Glomerular visceral epithelial cell (primary cell): Measurements from ENCODE around the gene ACSL1.

ENCODE experiments used
- DNase-seq: peaks from one replicate; pipeline ENCODE4 v3.0.0-alpha.2; 2016; ENCODE audit errors: extremely low spot score

ACSL1 gene, protein sequence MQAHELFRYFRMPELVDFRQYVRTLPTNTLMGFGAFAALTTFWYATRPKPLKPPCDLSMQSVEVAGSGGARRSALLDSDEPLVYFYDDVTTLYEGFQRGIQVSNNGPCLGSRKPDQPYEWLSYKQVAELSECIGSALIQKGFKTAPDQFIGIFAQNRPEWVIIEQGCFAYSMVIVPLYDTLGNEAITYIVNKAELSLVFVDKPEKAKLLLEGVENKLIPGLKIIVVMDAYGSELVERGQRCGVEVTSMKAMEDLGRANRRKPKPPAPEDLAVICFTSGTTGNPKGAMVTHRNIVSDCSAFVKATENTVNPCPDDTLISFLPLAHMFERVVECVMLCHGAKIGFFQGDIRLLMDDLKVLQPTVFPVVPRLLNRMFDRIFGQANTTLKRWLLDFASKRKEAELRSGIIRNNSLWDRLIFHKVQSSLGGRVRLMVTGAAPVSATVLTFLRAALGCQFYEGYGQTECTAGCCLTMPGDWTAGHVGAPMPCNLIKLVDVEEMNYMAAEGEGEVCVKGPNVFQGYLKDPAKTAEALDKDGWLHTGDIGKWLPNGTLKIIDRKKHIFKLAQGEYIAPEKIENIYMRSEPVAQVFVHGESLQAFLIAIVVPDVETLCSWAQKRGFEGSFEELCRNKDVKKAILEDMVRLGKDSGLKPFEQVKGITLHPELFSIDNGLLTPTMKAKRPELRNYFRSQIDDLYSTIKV

DNA sequence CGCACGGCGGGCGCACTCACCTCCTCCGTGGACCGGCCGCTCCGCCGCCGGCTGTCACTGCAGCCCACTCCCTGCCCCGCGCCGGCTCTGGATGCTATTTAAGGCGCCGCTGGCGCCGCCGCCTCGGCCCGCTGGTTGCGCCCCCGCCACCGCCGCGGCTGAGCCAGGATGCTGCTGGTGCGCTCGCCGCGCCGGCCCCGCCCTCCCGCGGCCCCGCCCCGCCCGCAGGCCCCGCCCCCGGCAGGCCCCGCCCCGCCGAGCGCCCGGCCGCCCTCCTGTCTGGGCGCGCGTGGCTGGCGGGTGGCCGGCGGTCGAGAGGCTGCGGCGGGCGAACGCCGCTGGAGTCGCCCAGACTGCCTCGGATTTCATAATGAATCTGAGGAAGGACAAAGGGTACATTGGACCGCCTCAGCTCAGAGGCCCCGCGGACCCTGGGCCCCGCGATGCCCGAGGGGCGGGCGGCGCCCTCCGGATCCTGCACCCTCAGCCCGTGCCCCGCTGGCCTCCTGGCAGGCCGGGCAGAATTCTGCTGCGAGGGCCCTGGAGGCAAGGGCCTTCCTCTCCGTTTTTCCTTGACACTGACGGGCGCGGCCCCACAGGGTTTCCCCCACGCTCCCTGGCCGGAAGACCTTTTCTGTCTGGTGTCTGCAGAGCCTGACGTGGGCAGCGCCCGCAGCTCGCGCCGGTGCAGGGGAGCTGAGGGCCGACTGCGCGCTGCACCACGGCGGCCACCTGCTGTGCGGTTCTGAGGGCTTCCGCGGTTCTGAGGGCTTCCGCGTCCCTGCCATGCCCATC is at the start of gene ACSL1:
Gene ACSL1 (minus strand): TSS at position 73 of the 795 bp plus-strand sequence. CDS start 22,454 bp downstream, outside the sequence.
- peak; percentile 85 for DNase-seq

DNA sequence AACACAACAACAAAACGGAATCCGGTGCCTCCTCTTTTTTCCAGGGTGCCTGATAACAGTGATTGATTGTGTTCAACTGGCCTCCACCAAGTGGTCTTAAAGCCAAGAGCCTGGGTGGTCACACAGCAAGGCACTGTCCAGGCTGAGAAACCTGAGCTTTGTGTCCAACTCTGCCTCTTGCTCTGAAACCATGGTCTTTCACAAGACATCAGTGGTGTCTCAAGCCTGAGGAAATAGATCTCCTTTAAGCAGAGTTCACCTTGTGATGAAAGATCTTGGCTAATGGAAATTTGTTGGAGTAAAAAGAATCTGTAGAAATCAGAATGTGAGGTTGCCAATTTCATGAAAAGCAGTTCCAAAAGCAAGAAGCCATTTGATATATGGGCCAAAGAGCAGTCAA is 47.3 kb upstream of the ACSL1 start:
- DNase-seq, result no peak

DNA sequence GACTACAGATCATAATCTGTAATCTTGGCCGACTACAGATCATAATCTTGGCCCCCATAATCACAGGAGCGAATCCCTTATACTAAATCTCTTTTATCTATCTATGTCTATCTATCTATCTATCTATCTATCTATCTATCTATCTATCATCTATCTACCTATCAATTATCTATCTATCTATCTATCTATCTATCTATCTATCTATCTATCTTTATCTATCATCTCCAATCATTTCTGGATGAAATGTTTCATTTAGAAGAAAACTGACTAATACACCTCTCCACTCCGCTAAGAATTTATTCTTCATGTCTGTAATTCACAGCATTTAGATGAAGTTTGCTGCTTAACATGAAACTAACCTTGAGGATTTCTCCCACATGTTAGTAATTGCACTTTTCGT is 45.0 kb upstream of the ACSL1 start:
- DNase-seq, result no peak

DNA sequence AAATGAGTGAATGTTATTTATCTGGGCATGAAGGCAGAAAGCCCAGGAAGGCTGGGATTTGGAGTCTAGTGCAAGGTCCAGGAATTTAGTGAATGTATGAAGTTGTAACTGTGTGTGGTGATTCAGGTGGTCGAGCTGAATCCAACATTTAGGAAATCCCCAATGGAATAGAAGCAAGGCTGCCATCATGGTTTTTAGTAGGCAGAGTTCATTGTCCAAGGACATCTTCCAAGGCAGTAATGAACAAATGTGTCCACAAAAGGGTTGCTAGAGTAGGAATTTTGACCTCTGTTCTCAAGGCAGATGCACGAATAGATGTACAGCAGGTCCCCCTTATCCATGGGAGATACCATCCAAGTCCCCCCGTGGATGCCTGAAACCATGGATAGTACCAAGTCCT is 42.9 kb upstream of the ACSL1 start:
- no peak for DNase-seq

DNA sequence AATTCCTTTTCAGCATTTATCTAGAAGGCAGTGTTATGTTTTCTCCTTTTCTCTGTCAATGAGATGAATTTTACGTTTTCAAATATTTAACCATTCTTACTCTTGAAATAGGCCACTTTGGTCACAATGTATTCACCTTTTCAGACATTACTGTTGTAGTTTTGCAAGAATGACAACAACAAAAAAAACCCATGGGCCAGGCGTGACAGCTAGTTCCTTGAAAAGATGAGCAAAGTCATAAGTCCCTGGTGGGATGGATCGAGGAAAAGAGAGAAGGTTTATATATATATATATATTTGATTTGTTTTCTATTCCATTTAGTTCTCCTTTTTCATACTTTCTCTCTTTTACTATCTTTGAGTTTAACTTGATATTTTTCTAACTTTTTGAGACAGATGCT is 38.1 kb upstream of the ACSL1 start:
- DNase-seq, result no peak

DNA sequence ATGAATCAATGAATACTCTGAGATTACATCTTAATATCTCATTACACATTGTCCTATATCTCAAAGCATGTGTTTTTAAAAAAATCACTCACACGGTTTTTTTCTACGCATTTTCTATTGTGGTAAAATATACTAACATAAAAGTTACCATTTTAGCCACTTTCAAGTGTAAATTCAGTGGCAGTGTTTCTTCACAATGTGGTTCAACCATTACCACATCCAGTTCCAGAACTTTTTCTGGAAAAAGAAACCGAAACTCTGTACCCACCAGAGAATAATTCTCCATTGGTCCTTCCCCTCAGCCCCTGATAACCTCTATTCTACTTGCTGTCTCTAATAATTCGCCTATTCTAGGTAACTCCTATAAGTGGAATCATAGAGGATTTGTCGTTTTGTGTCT is 35.3 kb upstream of the ACSL1 start:
- no peak for DNase-seq

DNA sequence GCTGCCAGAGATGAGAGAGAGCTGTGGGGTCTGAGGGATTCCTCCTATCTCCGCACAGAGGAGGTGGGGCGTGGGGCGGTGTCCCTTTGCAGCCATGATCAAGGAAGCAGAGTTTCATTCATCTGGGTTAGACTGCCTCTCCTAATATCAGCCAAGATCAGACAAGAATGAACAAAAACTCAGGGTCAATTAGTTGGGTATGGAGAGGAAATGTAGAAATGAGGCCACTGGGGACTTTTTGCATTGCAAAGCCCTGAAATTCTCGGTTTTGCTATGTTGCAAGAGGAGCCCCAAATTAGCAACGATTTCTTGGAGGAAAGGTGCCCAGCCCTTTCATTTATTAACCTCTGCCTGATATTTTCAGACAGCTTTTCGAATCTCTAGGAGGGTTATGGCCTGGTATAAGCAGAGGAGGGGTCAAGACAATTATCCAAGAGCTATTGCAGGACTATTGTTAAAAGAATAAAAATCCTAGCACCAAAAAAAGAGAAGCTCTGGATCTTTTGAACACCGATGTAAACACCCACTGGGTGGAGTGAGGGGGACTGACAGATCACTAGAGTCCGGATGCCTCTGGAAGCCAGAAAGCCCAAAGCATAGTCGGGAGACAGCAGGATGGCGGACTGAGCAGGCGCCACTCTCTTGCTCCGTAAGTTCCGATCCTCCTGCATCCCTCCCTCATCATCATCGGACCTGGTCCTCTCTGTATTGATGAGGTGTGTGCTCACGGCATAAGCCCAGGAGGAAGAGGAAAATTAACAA is 34.4 kb upstream of the ACSL1 start:
- DNase-seq, result no peak

DNA sequence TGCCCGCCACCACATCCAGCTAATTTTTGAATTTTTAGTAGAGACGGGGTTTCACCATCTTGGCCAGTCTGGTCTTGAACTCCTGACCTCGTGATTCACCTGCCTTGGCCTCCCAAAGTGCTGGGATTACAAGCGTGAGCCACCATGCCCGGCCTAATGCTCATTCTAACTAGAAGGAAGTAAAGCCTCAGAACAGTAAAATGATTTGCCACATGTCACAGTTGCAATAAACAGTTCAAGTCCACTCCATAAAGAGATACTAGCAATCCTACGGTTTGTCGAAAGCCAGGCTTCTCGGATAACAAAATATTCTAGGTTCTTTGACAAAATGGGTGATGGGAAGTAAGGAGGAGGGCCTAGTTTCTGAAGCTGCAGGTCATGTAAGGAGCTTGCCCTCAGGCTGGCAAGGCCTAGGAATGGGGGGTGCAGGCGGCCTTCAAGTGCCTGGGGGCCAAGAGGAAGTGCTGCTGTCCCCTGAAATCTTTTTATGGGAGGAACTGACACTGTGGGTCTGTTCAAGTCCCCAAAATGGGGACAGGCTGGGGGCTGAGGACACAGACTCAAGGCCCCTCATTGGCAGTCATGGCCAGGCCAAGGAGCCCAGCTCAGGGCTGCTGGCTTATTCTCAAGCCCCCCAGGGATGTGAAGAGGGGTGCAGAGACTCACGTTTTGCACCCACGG is 31.8 kb upstream of the ACSL1 start:
- no peak for DNase-seq

DNA sequence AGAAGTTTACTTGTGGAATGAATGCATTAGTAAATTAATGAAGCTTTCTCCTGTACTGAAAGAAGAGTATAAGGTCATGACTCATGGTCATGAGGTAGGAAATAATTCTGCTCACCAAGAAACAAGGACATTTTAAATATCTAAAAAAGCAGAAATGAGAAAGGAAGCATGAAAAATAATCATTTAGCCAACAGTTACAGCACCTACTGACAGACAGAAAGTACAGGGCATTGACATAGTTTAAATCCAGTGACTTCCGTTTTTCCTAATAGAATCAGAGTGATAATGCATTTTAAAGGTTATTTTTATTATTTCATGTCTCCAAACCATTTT is 30.5 kb upstream of the ACSL1 start:
- no peak for DNase-seq

DNA sequence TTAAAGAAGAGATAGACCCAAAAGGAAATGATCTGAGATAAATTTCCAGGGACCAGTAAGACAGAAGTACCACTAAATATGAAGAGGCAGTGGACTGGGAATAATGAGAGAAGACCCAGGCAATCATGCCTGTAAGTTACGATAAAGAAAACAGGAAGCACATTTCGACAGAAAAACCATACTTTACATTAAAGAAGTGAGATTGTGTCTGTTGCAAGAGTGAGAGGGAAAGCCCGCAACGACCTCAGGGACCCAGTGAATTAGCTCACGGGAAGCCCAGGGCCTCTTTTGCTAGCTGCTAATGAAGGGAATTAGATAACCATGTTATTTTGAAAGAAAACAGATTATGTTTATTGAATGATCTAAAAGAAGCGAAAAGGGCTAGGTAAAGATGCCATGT is 28.9 kb upstream of the ACSL1 start:
- no peak for DNase-seq

DNA sequence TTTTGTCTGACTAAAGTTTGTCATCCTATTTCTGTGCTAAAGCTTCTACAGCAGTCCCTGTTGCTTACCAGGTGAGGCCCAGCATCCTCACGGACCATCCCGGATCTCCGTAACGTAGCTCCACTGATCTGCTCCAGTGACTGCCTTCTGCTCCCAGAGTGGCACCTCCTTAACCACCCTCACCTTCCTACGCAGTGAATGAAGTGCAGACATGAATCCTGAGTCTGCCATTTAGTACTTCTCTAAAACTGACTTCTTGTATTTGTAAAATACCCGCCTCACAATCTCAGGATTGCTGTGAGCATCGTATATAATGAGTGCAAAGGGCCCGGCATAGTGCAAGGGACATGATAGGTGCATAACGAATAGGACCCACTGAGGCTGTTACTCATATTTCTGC is 27.7 kb upstream of the ACSL1 start:
- DNase-seq, result no peak

DNA sequence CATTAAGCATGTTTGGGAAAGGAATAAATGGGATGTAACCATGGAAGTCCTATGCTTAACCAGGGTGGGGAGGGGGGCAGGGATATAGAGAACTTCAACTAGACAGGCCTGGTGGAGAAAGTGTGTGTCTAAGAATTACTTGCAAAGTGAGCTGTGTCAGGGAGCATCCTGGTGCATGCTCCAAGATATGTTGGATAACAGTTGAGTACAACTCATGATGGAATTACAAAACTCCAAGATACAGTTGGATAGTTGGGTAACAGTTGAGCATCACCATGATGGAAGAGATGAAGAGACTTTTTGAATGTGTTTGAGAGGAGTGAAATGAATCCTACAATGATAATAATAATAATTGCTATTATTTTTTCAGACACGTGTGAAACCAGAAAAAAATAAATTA is 26.1 kb upstream of the ACSL1 start:
- no peak for DNase-seq

DNA sequence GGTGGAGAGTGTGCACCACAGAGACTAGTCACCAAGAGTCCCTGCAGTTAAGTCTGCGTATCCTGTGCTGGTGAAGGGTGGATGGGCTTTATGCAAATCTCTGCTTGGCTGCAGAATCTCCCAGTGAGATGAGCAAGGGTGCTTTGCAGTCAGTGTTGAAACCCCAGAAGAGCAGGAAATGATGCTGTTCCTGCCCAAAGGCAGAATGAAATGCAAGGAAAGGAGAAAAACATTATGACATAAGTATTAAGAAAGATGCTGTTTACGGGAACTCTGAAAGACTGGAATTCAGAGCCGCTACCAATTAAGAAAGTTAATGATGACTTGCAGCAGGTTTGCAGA is 25.4 kb upstream of the ACSL1 start:
- DNase-seq, result no peak

DNA sequence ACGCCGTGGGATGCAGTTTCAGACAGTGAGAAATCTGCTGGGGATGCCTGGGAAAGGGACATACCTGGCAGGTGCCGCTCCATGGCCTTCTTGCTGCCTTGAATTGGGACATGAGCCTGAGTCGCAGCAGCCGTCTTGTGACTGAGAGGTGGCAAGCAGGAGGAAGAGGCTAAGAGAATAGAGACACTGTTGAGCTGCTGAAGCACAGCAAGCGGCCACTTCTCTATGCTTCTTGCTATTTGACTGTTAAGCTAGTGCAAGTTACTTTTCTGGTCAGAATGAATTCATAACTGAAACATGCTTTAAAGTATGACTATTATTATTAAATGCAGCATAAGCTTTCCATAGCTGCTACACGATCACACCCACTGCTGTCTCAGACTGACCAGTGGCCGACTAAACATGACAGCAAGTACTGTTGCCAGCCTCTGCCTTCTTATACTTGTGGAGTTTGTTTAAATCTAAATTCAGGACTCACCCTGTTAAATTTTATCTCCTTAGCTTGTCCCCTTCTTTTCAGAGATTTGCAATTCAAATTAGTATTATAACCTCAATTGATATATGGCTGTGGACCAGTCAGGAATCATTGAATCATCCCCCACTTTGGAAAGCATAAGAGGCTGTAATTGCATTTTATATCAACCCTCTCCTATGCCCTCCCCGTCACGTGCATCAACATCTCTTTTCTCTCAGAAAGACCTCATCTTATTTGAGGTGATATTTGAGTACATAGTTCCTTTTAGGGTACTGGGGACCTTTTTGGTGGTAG is 24.8 kb upstream of the ACSL1 start:
- DNase-seq, result no peak

DNA sequence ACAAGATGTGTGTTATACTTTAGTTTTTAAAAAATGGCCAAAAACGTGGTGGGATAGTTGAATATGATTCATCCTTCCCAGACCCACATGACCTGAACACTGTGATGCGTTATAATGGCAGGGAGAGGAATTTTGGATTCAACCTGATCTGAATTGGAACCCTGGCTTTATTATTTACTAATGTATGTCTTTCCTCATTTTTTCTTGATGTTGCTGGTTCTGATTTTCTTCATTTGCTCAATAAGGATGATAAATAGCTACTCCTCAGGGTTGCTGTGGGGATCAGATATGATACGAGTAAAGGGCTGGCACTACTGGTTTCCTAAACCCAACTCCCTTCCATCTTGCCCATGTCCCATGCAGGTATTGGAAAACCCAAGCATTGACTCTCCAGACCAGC is 24.2 kb upstream of the ACSL1 start:
- no peak for DNase-seq

DNA sequence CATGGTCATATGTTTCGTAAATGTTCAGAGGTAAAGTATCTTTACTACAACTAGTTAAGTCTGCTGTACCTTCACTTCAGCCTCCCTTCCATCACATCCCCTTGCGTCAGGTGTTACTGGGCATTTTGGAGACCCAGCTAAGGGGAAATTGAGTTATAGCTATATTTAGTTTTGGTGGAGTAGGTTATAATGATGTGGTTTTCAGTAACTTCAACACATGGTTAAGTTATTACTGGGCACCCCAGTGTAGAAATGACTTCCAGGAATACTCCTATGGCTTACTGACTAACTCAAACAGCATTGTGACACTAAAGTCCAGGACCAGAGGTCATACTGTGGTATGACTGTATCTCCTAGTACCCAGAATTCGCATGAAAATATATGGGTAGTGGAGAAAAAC is 23.4 kb upstream of the ACSL1 start:
- no peak for DNase-seq

DNA sequence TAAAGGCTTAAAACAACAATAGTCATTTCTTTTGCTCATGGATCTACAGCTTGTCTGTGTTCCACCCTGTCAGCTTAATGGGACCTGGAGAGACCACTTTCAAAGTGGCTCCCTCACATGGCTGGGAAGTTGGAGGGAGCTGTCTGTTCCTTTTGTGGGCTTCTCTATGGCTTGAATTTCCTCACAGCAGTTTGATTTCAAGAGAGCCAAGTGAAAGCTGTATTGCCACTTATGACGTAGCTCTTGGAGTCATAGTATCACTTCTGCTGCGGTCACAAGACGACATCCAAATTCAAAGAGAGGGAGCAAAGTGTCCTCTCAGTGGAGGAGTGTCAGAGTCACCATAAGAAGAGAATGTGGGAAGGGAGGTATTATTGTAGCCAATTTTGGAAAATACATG is 22.7 kb upstream of the ACSL1 start:
- DNase-seq, result no peak

DNA sequence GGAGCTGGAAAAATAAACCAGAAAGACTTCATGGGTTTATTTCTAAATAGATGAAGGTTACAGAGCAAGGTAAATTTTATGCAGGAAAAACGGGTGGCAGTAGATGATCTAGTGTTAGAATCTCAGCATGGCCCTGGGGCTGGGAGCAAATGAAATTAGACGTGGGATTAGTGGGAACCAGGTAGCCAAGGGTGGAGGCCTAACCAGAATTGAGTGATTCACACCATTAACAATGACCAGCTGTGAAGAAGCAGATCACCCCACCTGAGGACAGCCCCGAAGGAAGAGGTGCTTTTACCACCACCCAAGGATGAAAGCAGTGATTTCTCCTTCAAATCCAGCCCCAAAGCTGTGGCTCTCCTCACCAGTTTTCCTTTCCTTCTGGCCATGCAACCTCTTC is 20.8 kb upstream of the ACSL1 start:
- no peak for DNase-seq

DNA sequence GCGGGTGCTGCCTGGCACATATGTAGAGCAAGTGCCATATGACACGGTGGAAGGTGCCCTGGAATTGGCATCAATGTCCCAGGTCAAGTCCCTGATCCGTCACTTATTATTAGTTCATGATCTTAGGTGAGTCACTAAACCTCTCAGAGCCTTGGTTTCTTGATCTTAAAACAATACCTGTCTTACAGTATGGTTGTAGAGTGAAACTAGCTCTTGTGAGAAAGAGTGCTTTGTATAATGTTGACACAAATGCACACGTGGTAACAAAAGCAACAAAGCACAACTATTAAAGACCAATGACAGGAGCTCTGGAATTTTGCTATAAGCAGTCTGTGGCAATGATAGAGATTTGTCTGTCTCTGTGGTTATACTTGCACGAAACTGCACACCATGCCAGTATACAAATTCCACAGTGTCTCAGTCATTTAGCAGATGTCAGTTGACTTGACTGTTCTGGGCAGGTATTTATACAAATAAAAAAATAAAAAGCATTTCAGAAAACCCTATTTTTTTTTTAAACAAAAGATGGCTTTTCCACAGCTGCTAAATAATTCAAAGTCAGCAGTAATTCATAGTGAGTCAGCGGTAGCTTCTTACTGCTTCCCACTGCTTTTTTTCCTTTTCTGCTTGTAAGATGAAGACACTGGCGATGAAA is 19.7 kb upstream of the ACSL1 start:
- peak; percentile 62 for DNase-seq

DNA sequence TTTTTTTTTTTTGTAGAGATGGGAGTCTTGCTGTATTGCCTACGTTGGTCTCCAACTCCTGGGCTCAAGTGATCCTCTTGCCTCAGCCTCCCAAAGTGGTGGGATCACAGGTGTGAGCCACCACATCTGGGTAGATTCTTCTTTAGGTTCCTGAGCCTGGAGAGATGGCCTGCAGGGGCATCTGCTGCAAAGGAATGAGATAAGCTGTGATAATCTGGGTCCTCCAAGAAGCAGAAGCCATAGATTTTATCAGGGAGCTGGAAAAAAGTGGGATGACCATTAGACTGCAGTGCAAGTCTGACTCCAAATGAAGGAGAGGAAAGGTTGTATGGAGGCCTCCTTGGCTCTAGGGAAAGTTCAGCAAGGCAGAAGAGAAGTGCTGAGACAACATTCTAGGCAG is 19.0 kb upstream of the ACSL1 start:
- DNase-seq, result no peak
